GM20000 (cell line): ENCODE results near the gene SYT12.

Experiments
- DNase-seq: peaks from one replicate; pipeline ENCODE4 v3.0.0; 2012; ENCODE audit warnings: low spot score
- TF ChIP-seq, protein P1 (sequence below): IDR thresholded peaks from 2 replicates; pipeline ENCODE4 v1.5.1; 2012; ENCODE audit warnings: mild to moderate bottlenecking, control low read depth; ENCODE audit errors: extremely low read depth, missing control alignments

The SYT12 gene

DNA sequence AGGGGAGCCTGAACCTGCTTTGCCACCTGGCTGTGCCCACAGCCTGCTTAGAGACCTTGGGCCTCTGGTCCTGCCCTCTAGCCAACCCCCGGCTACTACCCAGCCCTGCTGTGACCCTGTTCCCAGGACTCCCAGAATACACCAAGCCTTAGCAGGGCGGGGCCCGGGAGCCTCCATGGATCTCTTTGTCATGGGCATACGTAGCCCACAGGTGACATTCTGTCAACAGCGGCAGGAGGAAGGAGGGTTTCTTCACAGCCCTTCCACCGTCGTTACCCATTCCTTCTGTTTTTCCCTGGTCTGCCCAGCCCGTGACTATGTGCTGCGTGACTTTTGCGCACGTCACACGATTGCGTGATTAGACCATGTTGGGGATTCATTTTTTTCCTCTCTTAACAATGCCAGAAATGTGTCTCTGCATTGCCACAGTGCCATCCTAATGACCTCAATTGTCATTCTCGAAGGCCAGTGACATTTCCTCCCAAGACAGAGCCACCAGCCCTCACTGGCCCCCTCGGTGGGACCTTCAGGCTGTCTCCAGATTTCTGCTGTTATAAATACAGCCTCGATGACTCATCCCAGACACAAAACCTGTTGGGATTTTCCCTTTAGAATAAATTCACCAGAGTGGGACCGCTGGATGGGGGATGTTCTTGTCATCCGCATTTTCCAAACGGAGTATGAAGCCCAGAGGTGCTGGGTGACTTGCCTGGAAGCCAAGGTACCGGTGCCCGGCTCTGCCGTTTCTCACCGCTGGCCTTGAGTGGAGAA, 9.0 kb downstream of the SYT12 start:
- DNase-seq, result no peak
- TF ChIP-seq, protein P1, sequence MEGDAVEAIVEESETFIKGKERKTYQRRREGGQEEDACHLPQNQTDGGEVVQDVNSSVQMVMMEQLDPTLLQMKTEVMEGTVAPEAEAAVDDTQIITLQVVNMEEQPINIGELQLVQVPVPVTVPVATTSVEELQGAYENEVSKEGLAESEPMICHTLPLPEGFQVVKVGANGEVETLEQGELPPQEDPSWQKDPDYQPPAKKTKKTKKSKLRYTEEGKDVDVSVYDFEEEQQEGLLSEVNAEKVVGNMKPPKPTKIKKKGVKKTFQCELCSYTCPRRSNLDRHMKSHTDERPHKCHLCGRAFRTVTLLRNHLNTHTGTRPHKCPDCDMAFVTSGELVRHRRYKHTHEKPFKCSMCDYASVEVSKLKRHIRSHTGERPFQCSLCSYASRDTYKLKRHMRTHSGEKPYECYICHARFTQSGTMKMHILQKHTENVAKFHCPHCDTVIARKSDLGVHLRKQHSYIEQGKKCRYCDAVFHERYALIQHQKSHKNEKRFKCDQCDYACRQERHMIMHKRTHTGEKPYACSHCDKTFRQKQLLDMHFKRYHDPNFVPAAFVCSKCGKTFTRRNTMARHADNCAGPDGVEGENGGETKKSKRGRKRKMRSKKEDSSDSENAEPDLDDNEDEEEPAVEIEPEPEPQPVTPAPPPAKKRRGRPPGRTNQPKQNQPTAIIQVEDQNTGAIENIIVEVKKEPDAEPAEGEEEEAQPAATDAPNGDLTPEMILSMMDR, result no peak

DNA sequence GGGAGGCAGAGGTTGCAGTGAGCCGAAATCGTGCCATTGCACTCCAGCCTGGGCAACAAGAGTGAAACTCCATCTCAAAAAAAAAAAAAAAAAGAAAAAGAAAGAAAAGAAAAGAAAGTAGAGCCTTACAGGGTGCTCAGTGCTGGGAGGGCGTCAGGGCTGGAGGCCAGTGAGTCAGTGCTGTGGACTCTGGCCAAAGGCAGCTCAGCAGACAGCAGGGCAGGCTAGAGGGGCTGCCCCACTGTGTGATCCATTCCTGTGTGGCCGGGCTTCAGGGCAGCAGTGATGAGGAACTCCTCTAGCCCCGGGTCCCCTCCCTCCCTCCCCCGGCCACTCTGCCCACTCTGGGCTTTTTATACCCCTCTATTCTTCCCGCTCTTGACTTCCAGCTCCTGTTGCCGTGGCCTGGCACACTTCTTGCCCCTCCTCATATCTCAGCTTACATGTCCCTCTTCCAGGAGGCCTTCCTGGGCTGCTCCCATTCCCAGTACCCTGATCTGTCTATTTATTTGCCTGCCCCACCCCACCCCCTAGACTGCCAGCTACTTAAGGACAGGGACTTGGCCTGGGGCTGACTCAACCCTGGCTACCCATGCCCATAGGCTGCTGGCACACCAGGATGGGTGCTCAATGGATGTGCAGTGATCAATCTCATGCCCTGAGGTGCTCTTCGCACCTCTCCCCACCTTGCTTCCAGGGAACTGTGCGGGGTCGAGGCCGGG, 10.1 kb downstream of the SYT12 start:
- no peak for DNase-seq
- TF ChIP-seq, protein P1, result no peak

DNA sequence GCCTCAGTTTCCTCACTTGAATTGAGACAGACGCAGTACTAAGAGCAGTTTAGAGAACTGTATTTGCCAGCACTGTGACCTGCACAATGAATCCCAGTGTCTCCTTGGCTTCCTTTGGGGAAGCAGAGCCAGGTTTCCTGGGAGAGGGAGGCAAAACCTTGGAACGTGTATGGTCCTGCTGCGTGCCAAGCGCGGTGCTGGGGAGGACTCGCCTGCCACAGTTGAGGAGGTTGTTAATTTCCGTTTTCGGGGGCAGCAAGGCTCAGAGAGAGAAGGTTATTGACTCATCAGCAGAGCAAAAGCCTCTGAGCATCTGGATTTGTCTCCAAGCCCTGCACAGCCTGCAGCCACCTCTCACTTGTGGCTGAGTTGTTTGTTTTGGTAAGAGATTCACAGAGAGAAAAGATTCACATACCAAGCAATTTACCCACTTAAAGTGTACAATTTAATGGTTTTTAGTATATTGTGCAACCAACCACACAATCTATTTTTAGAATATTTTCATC, 10.8 kb downstream of the SYT12 start:
- TF ChIP-seq, protein P1, result no peak
- DNase-seq, result no peak

DNA sequence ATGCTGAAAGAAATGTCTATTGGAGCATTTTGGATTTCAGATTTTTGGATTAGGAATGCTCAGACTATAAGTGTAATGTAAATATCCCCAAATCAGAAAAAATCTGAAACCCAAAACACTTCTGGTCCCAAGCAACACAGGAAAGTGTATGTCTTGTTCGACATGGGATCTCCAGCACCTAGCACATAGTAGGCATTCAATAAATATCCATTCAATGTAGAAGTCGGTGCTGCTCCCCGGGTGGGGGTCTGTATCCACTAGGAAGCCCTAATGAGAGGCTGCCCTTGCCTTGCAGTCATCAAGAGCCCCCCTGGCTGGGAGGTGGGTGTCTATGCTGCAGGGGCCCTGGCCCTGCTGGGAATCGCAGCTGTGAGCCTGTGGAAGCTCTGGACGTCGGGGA, 11.4 kb downstream of the SYT12 start:
- TF ChIP-seq, protein P1, result no peak

DNA sequence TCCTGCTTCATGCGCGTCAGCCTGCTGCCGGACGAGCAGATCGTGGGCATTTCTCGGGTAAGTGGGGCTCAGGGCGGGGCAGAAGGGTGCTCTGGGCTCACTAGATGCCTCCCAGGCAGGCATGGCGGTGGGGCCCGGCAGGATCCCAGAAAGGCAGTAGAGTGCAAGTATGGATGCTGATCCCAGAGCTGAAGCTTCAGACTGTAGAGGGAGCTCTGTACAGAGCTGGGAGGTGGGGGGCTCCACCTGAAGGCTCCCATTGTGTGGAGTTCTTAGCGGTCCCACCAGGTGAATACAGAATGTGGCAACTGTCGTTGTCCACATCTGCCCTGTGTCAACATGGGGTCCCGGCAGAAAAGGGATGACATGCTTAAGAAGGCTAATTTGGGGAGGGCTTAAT, 17.2 kb downstream of the SYT12 start:
- no peak for DNase-seq
- TF ChIP-seq, protein P1, result no peak

More for the DNA sequence above, 11.4 kb downstream of the SYT12 start:
- no peak for DNase-seq

DNA sequence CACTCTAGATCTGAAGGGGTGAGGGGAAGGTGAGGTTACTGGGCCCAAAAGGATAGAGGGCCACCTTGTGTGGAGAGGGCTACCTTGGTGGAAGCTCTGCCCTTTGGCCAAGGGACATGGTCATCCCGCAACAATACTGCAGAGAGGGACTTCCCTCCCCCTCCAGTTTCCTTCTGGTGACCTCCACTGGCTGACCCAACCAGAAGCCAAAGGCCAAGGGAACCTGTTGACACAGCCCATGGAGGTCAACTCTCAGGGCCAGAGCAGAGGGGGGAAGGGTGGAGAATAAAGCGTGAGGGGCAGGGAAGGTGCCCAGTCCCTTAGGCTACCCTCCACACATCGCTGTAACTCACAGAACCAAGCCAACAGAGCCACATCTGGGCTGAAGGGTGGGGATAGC, 18.7 kb downstream of the SYT12 start:
- DNase-seq, result no peak
- TF ChIP-seq, protein P1, result no peak
